A172 (cell line): Measurements from ENCODE around the gene DDX20. TPM values are rescaled to one million over a fixed set of nuclear protein-coding genes. Genes with fewer than 3 reads are reported as not detected.

ENCODE experiments used
- DNase-seq: peaks from one replicate; pipeline ENCODE4 v3.0.0-alpha.2; 2015; ENCODE audit warnings: low spot score
- total RNA-seq: library from RNA; depleted of rRNA; stranded (reverse); fragments of >200 nt; shearing (Covaris generic); gene quantifications from 2 replicates; pipeline ENCODE4 v1.2.3, GENCODE V29; 2014

DDX20 gene
- total RNA-seq, 1 experiment from 2014 or later: 23.3 TPM

- DNase-seq: no peak
Observed at GRCh38 chr1:111747947-111748346, 7.8 kb upstream of the DDX20 start.

DNA sequence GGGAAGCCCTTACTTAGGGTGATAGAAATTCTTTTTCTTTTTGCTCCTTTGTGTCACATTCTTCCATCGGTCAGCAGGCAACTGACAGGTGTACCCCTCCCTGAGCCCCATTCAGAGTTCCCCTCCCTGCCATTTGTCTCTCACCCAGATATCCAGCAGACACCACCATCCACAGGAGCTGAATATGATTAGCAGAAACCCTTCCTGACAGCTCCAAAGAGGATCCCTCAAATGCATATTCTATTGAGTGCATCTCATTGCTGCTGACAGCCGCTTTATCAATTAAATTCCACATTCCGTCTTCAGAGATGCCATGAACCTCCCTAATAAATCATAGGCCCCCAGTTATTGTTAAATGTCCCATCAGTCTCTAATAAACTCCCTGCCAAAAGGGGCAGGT is 6.1 kb upstream of the DDX20 start:
- no peak for DNase-seq

DNA sequence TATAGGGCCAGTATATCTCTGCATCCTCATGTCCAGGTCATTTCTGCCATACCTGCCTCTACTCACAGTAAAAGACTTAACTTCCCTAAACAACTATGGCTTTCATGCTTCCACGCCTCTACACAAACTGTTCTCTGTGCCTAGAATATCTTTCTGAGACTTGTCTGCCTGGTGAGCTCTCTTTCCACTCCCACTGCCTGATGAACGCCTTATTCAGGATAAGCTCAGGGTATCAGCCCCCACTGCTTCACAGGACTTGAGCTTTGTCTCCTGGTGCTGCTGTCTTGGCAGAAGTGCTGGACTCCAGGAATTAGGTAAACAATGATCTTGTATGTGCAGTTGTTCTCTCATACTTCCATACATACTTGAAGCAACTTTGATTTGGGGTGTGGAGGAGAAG is 4.8 kb upstream of the DDX20 start:
- no peak for DNase-seq

DNA sequence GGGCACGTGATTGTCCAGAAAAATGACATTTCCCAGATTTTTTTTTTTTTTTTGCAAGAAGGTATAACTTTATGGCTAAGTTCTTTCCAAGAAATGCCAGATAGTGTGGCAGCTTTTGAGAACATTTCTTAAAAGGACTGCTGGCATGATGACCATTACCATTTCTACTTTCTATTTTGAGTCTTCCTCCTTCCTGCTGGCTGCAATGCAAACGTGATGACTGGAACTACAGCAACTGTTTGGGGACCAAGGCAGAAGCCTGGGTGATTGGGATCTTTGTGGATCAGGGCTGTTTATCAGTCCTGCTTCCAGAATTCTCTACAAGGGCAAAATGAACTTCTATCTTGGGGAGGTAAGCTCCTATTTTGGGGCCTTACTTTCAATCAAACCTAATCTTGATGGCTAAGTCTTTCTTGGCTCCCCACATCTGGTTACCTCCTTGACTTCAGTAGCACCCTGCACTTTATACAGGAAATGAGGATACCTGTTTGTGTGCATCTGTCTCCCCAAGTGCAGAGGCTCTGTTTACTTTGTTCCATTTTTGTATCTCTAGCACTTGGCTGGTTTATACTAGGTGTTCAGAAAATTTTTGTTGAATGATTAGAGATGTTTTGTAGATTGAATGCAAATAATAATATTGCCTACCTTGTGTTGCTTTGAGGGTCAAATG is 3.7 kb upstream of the DDX20 start:
- no peak for DNase-seq

DNA sequence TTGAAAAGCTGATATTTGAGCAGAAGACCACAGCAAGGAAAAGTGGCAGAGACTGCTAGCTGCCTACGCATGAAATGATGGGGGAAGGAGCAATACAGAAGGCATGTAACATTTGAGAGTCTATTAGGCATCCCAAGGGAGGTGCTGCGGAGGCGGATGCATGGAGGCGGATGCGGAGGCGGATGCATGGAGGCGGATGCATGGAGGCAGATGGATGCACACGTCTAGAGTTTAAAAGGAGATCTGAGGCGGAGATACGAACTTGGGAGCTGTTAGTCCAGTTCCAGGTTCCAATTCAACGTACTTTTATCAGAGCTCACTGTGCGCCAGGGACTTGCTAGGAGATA is 744 bp upstream of the DDX20 start:
- peak; percentile 51 for DNase-seq

GRCh38 chr1:111756124-111756513 is 418 bp downstream of the DDX20 start:
- DNase-seq: no peak

DNA sequence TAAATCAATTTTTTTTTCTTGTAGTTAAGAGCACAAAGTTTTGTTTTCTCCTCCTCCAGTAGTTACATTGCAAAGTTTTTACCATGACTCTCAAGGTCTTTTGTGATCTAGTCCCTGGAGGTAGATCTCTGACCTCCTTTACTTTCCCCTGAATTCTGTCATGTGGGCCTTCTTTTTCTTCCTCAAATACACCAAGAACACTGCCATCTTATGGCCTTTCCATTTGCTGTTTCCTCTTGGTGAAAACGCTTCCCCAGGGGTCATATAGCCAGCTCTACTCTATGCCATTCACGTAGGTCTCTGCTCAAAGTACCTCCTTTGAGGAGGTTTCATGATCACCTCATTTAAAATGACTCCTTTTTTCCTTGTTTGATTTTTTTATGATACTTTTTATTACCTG is 2.7 kb downstream of the DDX20 start:
- DNase-seq: no peak

DNA sequence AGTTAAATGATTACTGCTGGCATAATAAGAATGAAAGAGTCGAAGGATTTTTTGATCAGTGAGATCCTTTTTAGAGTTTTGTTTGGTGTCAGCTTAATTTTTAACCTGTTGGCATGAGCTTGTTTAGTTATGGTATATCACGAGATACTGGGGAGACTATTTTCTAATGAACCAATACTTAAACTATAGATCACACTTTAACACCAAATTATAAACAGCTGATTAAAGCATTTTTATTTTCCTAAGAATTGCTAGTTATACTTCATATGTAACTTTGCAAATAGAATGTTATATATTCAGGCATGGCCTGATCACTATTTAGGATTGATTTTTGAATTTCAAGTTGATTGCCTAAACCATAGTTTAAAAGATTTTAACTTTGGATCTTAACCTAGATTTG is 6.0 kb downstream of the DDX20 start:
- DNase-seq: no peak

GRCh38 chr1:111762332-111762731 is 6.6 kb downstream of the DDX20 start:
- DNase-seq: no peak

GRCh38 chr1:111768023-111768422 is 12.3 kb downstream of the DDX20 start:
- no peak for DNase-seq

DNA sequence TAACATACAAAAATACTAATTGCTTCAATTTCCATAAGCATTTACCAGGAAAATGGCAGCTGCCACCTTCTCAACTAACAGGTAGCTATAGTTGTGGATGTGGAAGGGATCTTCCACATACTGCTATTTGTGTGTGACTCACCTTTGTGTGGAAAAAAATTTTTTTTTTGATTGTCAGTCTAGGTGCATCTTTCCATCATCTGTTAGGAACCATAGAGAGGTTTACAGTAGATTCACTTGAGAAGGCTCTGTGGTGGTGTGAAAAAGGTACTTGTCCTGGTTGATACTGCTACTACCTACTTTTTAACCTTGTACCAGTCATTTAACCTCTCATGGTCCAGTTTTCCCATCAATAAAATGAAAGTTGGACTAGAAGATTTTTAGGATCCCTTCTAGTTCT is 12.9 kb downstream of the DDX20 start:
- no peak for DNase-seq

GRCh38 chr1:111769517-111770146 is 13.9 kb downstream of the DDX20 start:
- peak; percentile 40 for DNase-seq

- no peak for DNase-seq
Observed at GRCh38 chr1:111770916-111771315, 15.2 kb downstream of the DDX20 start.

DNA sequence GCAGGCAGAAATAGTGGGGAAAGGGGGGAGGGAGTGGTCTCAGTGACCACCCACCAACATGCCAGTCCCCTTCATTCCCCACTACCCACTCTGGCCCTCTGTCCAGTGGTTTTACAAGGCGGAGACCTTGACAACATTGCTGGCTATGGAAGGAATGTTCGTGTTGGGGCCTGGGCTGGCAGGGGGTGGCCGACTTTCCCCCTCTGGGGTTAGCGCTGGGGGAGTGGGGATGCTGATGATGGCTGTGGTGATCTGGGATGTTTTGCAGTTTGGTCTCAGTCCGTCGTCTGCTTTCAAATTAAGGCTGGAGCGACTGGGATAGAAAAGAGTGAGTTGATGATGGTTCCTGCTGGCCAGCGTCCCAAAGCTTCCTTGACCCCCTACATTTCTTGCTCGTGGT is 20.3 kb downstream of the DDX20 start:
- no peak for DNase-seq

DNA sequence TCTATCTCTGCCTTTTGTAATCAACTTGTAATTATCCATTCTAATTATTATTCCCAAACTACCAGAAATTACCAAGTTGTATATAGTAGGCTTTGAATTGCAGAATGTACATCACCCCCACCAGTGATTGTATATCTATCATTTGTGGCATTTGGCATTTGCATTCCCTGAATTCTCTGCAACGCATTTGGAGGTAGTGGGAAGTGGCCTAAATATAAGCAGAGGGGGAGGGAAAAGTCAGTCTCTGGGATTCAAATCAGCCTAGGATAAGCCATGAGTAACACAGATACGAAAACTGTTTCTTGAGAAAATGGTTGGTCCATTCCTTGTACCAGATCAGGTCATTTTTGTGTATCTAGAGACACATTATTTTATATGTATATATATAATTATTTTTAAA is 20.7 kb downstream of the DDX20 start:
- no peak for DNase-seq

- no peak for DNase-seq
Observed at GRCh38 chr1:111776861-111777260, 21.2 kb downstream of the DDX20 start.

GRCh38 chr1:111777301-111777700 is 21.6 kb downstream of the DDX20 start:
- DNase-seq: no peak

- DNase-seq: no peak
Observed at GRCh38 chr1:111778066-111778465, 22.4 kb downstream of the DDX20 start.

DNA sequence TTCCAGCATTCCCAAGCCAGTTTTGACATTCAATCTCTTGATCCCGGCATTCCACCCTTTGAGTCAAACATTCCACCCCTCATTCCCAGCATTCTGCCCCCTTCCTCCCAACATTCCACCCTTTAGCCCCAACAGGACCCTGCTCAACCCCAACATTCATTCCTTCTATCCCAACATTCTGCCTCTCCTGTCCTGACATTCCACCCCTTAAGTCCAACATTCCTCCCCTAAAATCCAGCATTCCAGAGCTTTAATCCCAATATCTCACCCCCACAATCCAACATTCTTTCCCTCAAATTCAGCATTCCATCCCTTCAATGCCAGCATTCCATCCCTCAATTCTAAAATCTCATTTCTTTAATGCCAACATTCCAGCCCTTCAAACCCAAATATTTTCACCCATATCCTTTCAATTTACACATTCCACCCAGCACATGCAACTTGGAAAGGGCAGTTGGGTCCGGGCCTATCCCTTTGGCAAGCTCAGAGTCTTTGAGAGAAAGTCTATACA is 22.9 kb downstream of the DDX20 start:
- peak; percentile 36 for DNase-seq

GRCh38 chr1:111779546-111779945 is 23.8 kb downstream of the DDX20 start:
- DNase-seq: no peak

- no peak for DNase-seq
Observed at GRCh38 chr1:111784273-111784901, 28.7 kb downstream of the DDX20 start.

DNA sequence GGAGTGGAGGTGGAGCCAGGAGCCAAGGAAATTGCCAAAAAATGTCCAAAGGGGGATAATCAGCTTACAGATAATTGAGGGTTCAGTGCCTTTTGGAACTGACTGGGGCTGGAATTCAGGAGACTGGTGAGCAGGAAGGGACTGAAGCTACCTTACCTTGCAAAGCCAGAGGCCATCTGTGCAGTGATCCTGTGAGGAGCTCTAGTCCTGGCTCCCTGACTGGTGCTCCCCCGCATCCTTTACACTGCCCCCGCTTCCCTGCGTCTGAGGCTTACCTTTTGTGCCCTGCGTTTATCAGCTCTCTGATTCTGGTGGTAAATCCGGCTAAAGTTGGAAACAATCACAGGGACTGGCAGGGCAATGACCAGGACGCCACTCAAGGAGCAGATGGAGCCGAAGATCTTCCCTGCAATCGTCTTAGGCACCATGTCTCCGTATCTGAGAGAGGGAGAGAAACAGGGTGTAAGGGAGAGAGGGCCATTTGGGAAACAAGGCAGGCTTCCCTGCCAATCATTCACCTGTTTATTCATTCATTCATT is 31.0 kb downstream of the DDX20 start:
- DNase-seq: no peak

DNA sequence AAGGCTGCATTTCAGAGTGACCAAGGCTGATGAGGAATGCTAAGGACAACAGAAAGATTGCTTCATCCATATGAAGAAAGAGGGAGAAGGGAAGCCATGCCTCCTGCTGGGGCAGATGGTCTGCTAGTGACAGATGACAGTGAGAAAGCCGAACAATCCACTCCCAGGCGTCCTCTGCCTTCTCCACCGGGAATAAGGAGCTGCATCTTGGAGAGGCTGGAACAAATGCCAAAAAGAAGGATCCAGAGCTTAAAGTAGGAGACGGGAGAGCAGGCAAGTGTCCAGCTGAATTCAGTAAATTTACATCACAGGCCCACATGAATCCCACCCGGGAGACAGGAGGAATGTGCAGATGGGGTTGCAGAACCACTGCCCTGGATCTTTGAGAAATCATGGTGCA is 33.4 kb downstream of the DDX20 start:
- DNase-seq: no peak
